Neural cell (in vitro differentiated cells): ENCODE results near the gene GLUL.

Source experiments
- CTCF ChIP-seq: fragments of 450-650 bp; IDR thresholded peaks from 2 replicates; pipeline ENCODE4 v1.5.1; 2014; ENCODE audit warnings: antibody characterized with exemption, mild to moderate bottlenecking, moderate library complexity; ENCODE audit not compliant: poor library complexity, severe bottlenecking
- EP300 ChIP-seq: fragments of 450-650 bp; conservative IDR thresholded peaks from 2 replicates; pipeline ENCODE4 v1.6.1; 2014; ENCODE audit warnings: antibody characterized with exemption, mild to moderate bottlenecking, moderate library complexity; ENCODE audit not compliant: poor library complexity, severe bottlenecking
- EZH2 ChIP-seq: fragments of 200-600, 300-800 bp; shearing (Covaris generic), sonication (generic); IDR thresholded peaks from 2 replicates; pipeline ENCODE4 v1.6.1; 2014; ENCODE audit warnings: antibody characterized with exemption, low read length, borderline replicate concordance, mild to moderate bottlenecking; ENCODE audit not compliant: insufficient read depth, poor library complexity, severe bottlenecking
- POLR2AphosphoS5 ChIP-seq: IDR thresholded peaks from 2 replicates; pipeline ENCODE4 v1.6.1; 2012
- RAD21 ChIP-seq: fragments of 450-650 bp; conservative IDR thresholded peaks from 2 replicates; pipeline ENCODE4 v1.6.1; 2014; ENCODE audit warnings: antibody characterized with exemption, mild to moderate bottlenecking, moderate library complexity

GRCh38 chr1:182392050-182393028 is 749 bp upstream of the GLUL start:
- TF ChIP-seq CTCF (no peak), EP300 (no peak), EZH2 (no peak), RAD21 (no peak), POLR2AphosphoS5 (no peak)
